GM19238 (cell line): ENCODE results near the gene MSANTD1.
A peak's percentile ranks its signal among the peaks of the same experiment; 100 is the strongest.

Experiments used
- DNase-seq: peaks from one replicate; pipeline ENCODE4 v3.0.0; 2011; ENCODE audit warnings: low spot score; ENCODE audit not compliant: insufficient read length

Gene MSANTD1

GRCh38 chr4:3262208-3263052 lies 13.5 kb downstream of the MSANTD1 start:
- no peak for DNase-seq

- DNase-seq = no peak
Observed at GRCh38 chr4:3263053-3263875, 14.3 kb downstream of the MSANTD1 start.

- DNase-seq = no peak
Observed at GRCh38 chr4:3263876-3264193, 14.9 kb downstream of the MSANTD1 start.

- DNase-seq = no peak
Observed at GRCh38 chr4:3266076-3266475, 17.1 kb downstream of the MSANTD1 start.

GRCh38 chr4:3267576-3268394 lies 18.8 kb downstream of the MSANTD1 start:
- no peak for DNase-seq

- DNase-seq = no peak
Observed at GRCh38 chr4:3268395-3269104, 19.6 kb downstream of the MSANTD1 start.

GRCh38 chr4:3269105-3269927 lies 20.4 kb downstream of the MSANTD1 start:
- no peak for DNase-seq

GRCh38 chr4:3269991-3270611 lies 21.1 kb downstream of the MSANTD1 start:
- DNase-seq = no peak

- DNase-seq = no peak
Observed at GRCh38 chr4:3271131-3271530, 22.2 kb downstream of the MSANTD1 start.

GRCh38 chr4:3276986-3277385 lies 28.0 kb downstream of the MSANTD1 start:
- no peak for DNase-seq

- no peak for DNase-seq
Observed at GRCh38 chr4:3280466-3280865, 31.5 kb downstream of the MSANTD1 start.

- DNase-seq = no peak
Observed at GRCh38 chr4:3283483-3283882, 34.5 kb downstream of the MSANTD1 start.

- no peak for DNase-seq
Observed at GRCh38 chr4:3283916-3284315, 35.0 kb downstream of the MSANTD1 start.

- no peak for DNase-seq
Observed at GRCh38 chr4:3284734-3285557, 36.0 kb downstream of the MSANTD1 start.

GRCh38 chr4:3285558-3286334 lies 36.8 kb downstream of the MSANTD1 start:
- DNase-seq = no peak

- peak; percentile 63 for DNase-seq
Observed at GRCh38 chr4:3286335-3287175, 37.6 kb downstream of the MSANTD1 start.

- DNase-seq = no peak
Observed at GRCh38 chr4:3287271-3287971, 38.5 kb downstream of the MSANTD1 start.
